HL-60 (cell line): Measurements from ENCODE around the gene PHIP.

Experiments
- DNase-seq, 2 experiments: peaks; one replicate each; pipeline ENCODE4 v3.0.0-alpha.2; 2010 to 2020; ENCODE audit warnings: low read depth in 1 of 2, low spot score in 1 of 2
- H3K27ac ChIP-seq: fragments of 250-450 bp; sonication (Bioruptor Pico); replicated peaks from 2 replicates; pipeline ENCODE4 v1.5.1; 2020; ENCODE audit warnings: mild to moderate bottlenecking, moderate library complexity
- H3K27me3 ChIP-seq: fragments of 250-450 bp; sonication (Bioruptor Pico); 2 replicates; pipeline ENCODE4 v1.5.1; 2021; ENCODE audit warnings: mild to moderate bottlenecking, moderate library complexity; ENCODE audit not compliant: insufficient read depth, poor library complexity, severe bottlenecking
- H3K4me3 ChIP-seq: replicated peaks from 2 replicates; pipeline ENCODE4 v1.5.1; 2011; ENCODE audit warnings: mild to moderate bottlenecking, control low read depth, low read length; ENCODE audit not compliant: insufficient read depth
- GABPA ChIP-seq: IDR thresholded peaks from 2 replicates; pipeline ENCODE4 v1.6.1; 2012; ENCODE audit warnings: low read depth
- POLR2AphosphoS5 ChIP-seq: IDR thresholded peaks from 2 replicates; pipeline ENCODE4 v1.6.1; 2012; ENCODE audit warnings: low read depth
- REST ChIP-seq: IDR thresholded peaks from 2 replicates; pipeline ENCODE4 v1.6.1; 2012; ENCODE audit warnings: low read depth; ENCODE audit not compliant: insufficient replicate concordance
- SPI1 ChIP-seq: IDR thresholded peaks from 2 replicates; pipeline ENCODE4 v1.6.1; 2012; ENCODE audit warnings: low read depth, mild to moderate bottlenecking, borderline replicate concordance
- TF ChIP-seq, protein P1 (sequence below): IDR thresholded peaks from one replicate; pipeline ENCODE4 v1.5.1; 2011; ENCODE audit warnings: low read length, control low read depth, inconsistent platforms; ENCODE audit not compliant: insufficient read depth

PHIP gene

GRCh38 chr6:79030023-79030422, 48.0 kb downstream of the PHIP start:
- no peak overlapping the region for H3K27ac ChIP-seq
- no peaks in the 10 kb centered on the region for H3K27me3 ChIP-seq
- H3K4me3 ChIP-seq, result no peak overlapping the region
- DNase-seq, result no peak
- no peak for TF ChIP-seq REST
- TF ChIP-seq, protein P1, sequence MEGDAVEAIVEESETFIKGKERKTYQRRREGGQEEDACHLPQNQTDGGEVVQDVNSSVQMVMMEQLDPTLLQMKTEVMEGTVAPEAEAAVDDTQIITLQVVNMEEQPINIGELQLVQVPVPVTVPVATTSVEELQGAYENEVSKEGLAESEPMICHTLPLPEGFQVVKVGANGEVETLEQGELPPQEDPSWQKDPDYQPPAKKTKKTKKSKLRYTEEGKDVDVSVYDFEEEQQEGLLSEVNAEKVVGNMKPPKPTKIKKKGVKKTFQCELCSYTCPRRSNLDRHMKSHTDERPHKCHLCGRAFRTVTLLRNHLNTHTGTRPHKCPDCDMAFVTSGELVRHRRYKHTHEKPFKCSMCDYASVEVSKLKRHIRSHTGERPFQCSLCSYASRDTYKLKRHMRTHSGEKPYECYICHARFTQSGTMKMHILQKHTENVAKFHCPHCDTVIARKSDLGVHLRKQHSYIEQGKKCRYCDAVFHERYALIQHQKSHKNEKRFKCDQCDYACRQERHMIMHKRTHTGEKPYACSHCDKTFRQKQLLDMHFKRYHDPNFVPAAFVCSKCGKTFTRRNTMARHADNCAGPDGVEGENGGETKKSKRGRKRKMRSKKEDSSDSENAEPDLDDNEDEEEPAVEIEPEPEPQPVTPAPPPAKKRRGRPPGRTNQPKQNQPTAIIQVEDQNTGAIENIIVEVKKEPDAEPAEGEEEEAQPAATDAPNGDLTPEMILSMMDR, result no peak
- no peak for TF ChIP-seq POLR2AphosphoS5
- no peak for TF ChIP-seq GABPA
- no peak for TF ChIP-seq SPI1

DNA sequence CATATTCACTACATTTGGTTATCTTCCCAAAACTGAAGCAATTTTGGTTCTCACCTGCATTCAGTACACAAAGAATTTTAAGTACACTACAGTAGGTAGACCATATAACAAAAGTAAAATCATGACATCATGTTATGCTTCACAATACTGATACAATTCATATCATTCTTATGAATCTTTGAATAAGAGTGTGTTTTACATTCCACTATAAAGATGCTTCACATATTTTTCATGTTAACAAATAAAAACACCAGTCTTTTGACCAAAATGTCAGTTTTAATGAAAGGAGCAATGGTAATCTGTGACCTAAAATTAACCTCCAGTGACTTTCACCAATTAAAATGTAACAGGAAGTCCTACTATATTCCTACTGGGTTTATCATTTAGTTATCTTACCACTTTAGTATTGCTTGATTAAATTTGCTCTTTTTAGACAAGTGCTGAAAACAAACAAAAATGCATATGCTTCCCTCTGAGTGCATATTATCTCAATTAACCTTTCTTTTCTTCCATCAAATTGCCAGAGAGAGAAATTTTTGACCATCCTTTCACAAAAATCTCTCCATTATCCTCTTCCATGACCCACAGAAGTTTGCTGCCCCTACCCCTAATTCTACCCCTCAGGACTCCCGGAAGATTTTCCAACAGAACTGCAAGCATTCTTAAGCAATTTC, 49.3 kb downstream of the PHIP start:
- TF ChIP-seq, protein P1, result no peak
- no peak overlapping the region for H3K4me3 ChIP-seq
- no peak overlapping the region for H3K27ac ChIP-seq
- no peaks in the 10 kb centered on the region for H3K27me3 ChIP-seq
- no peak for DNase-seq

- TF ChIP-seq POLR2AphosphoS5, result no peak
- TF ChIP-seq SPI1, result no peak
- TF ChIP-seq, protein P1, result no peak
- TF ChIP-seq REST, result no peak
- no peak for TF ChIP-seq GABPA
- DNase-seq, result no peak
- H3K27ac ChIP-seq, result no peak overlapping the region
- no peak overlapping the region for H3K4me3 ChIP-seq
- H3K27me3 ChIP-seq, result no peaks in the 10 kb centered on the region
These were observed 66.1 kb downstream of the PHIP start for GRCh38 chr6:79011940-79012339.

GRCh38 chr6:79010422-79010821, 67.6 kb downstream of the PHIP start:
- H3K27me3 ChIP-seq, result no peaks in the 10 kb centered on the region
- DNase-seq, result no peak
- H3K27ac ChIP-seq, result no peak overlapping the region
- no peak overlapping the region for H3K4me3 ChIP-seq
- TF ChIP-seq GABPA, result no peak
- TF ChIP-seq, protein P1, result no peak
- no peak for TF ChIP-seq REST
- no peak for TF ChIP-seq SPI1
- no peak for TF ChIP-seq POLR2AphosphoS5
